ENCODE results near the gene HNRNPU.
A peak's percentile ranks its signal among the peaks of the same experiment; 100 is the strongest.
"Not testable (repeated sequence)": the region's sequence is repeated elsewhere in the genome, so short reads cannot be mapped to it uniquely, and the experiment has no call there.

The HNRNPU gene

GRCh38 chr1:244840219-244840794 lies 24.0 kb downstream of the HNRNPU start:
- DNase-seq, result no peak

- DNase-seq, result no peak
Measured at GRCh38 chr1:244839656-244840055, 24.7 kb downstream of the HNRNPU start.

- DNase-seq, result no peak
Measured at GRCh38 chr1:244837597-244838258, 26.6 kb downstream of the HNRNPU start.

- DNase-seq, result no peak
Measured at GRCh38 chr1:244836584-244836983, 27.8 kb downstream of the HNRNPU start.

- peak in 1 of 2 donors; percentile 18 for DNase-seq
Measured at GRCh38 chr1:244836135-244836521, 28.2 kb downstream of the HNRNPU start.

- DNase-seq, result peak; percentile 86 to 91
Measured at GRCh38 chr1:244835276-244836134, 28.8 kb downstream of the HNRNPU start, which contains the start of gene COX20. TSS of gene COX20 (plus strand) at chr1:244835658. CDS start at chr1:244835715, 57 bp downstream.

- DNase-seq, result peak; percentile 98 to 99
Measured at GRCh38 chr1:244834543-244835275, 29.6 kb downstream of the HNRNPU start.

GRCh38 chr1:244833734-244834542 lies 30.4 kb downstream of the HNRNPU start:
- peak; percentile 73 to 76 for DNase-seq

- DNase-seq, result not testable (repeated sequence)
Measured at GRCh38 chr1:244833260-244833659, 31.1 kb downstream of the HNRNPU start.

- DNase-seq, result no peak
Measured at GRCh38 chr1:244830639-244831038, 33.7 kb downstream of the HNRNPU start.

GRCh38 chr1:244826712-244827111 lies 37.6 kb downstream of the HNRNPU start:
- no peak for DNase-seq

GRCh38 chr1:244822878-244823277 lies 41.5 kb downstream of the HNRNPU start:
- DNase-seq, result no peak

- DNase-seq, result no peak
Measured at GRCh38 chr1:244821134-244821533, 43.2 kb downstream of the HNRNPU start.

- no peak for DNase-seq
Measured at GRCh38 chr1:244820131-244820530, 44.2 kb downstream of the HNRNPU start.

GRCh38 chr1:244817415-244817894 lies 46.9 kb downstream of the HNRNPU start:
- DNase-seq, result no peak

GRCh38 chr1:244815600-244816099 lies 48.7 kb downstream of the HNRNPU start:
- peak; percentile 90 to 94 for DNase-seq

- no peak for DNase-seq
Measured at GRCh38 chr1:244813327-244813726, 51.0 kb downstream of the HNRNPU start.

- DNase-seq, result no peak
Measured at GRCh38 chr1:244810221-244810620, 54.1 kb downstream of the HNRNPU start.

GRCh38 chr1:244807138-244807537 lies 57.2 kb downstream of the HNRNPU start:
- no peak for DNase-seq

- DNase-seq, result no peak
Measured at GRCh38 chr1:244804841-244805240, 59.5 kb downstream of the HNRNPU start.

- no peak for DNase-seq
Measured at GRCh38 chr1:244802556-244803239, 61.6 kb downstream of the HNRNPU start.

Data from inflammatory macrophage (primary cell).